Loucy (cell line): Measurements from ENCODE around the gene TBC1D1.

Source experiments
- H2AFZ ChIP-seq: fragments of 200-600 bp; sonication (generic); 2 replicates; pipeline ENCODE4 v1.6.0; 2016; ENCODE audit warnings: antibody characterized with exemption, mild to moderate bottlenecking, low read length, moderate library complexity
- H3F3A ChIP-seq: fragments of 200-600 bp; 2 replicates; pipeline ENCODE4 v1.6.0; 2016; ENCODE audit warnings: antibody characterized with exemption, low read depth, mild to moderate bottlenecking
- H3K27me3 ChIP-seq: fragments of 200-600 bp; sonication (generic); 2 replicates; pipeline ENCODE4 v1.6.1; 2014; ENCODE audit warnings: low read length, mild to moderate bottlenecking; ENCODE audit not compliant: insufficient read depth, poor library complexity, severe bottlenecking
- H3K36me3 ChIP-seq: fragments of 200-600 bp; sonication (generic); 2 replicates; pipeline ENCODE4 v1.6.1; 2016; ENCODE audit warnings: low read length; ENCODE audit not compliant: insufficient read depth
- H3K4me1 ChIP-seq: fragments of 200-600 bp; sonication (generic); 2 replicates; pipeline ENCODE4 v1.5.1; 2014; ENCODE audit warnings: low read length, mild to moderate bottlenecking; ENCODE audit not compliant: insufficient read depth, poor library complexity, severe bottlenecking
- H3K4me2 ChIP-seq: fragments of 200-600 bp; sonication (generic); 2 replicates; pipeline ENCODE4 v1.6.0; 2014; ENCODE audit warnings: antibody characterized with exemption, low read length, low read depth, mild to moderate bottlenecking; ENCODE audit not compliant: poor library complexity, severe bottlenecking
- H3K4me3 ChIP-seq: fragments of 200-600 bp; sonication (generic); 2 replicates; pipeline ENCODE4 v1.5.1; 2014; ENCODE audit warnings: low read length, mild to moderate bottlenecking, mixed read lengths; ENCODE audit not compliant: poor library complexity, severe bottlenecking
- H3K79me2 ChIP-seq: fragments of 200-600 bp; sonication (generic); 2 replicates; pipeline ENCODE4 v1.6.1; 2014; ENCODE audit warnings: low read length; ENCODE audit not compliant: insufficient read depth
- H3K9ac ChIP-seq: fragments of 200-600 bp; sonication (generic); 2 replicates; pipeline ENCODE4 v1.6.0; 2014; ENCODE audit warnings: mild to moderate bottlenecking, low read depth, low read length, moderate library complexity; ENCODE audit not compliant: poor library complexity, severe bottlenecking
- H3K9me2 ChIP-seq: fragments of 200-600 bp; sonication (generic); replicated peaks from 2 replicates; pipeline ENCODE4 v1.6.1; 2016; ENCODE audit warnings: low read depth, low read length, mixed read lengths
- H3K9me3 ChIP-seq: fragments of 200-600 bp; sonication (generic); 2 replicates; pipeline ENCODE4 v1.6.1; 2014; ENCODE audit warnings: mild to moderate bottlenecking, antibody characterized with exemption, low read length, low read depth; ENCODE audit not compliant: insufficient read depth
- H4K20me1 ChIP-seq: fragments of 200-600 bp; sonication (generic); 2 replicates; pipeline ENCODE4 v1.6.0; 2014; ENCODE audit warnings: antibody characterized with exemption, low read length, mild to moderate bottlenecking; ENCODE audit not compliant: insufficient read depth, poor library complexity, severe bottlenecking
- CTCF ChIP-seq: fragments of 200-600 bp; sonication (generic); conservative IDR thresholded peaks from 2 replicates; pipeline ENCODE4 v1.5.1; 2014; ENCODE audit warnings: mild to moderate bottlenecking, antibody characterized with exemption, low read length
- EZH2phosphoT487 ChIP-seq: fragments of 200-600 bp; IDR thresholded peaks from 2 replicates; pipeline ENCODE4 v1.6.1; 2018; ENCODE audit warnings: antibody characterized with exemption, mild to moderate bottlenecking, moderate library complexity, borderline replicate concordance

TBC1D1 gene

GRCh38 chr4:38135201-38135600 lies 244.3 kb downstream of the TBC1D1 start:
- H3K36me3 ChIP-seq = peaks cover 20% of the 10 kb centered on the region; the same call in 1 of the 2 replicates
- H3K9me2 ChIP-seq = no peaks in the 10 kb centered on the region
- no peaks in the 10 kb centered on the region for H3F3A ChIP-seq
- H3K27me3 ChIP-seq = no peaks in the 10 kb centered on the region
- H3K79me2 ChIP-seq = no peaks in the 10 kb centered on the region
- H4K20me1 ChIP-seq = no peaks in the 10 kb centered on the region
- no peaks in the 10 kb centered on the region for H3K4me1 ChIP-seq
- no peak overlapping the region for H3K4me3 ChIP-seq
- H3K9me3 ChIP-seq = no peaks in the 10 kb centered on the region
- no peak overlapping the region for H3K9ac ChIP-seq
- no peak overlapping the region for H2AFZ ChIP-seq
- no peak overlapping the region for H3K4me2 ChIP-seq
- no peak for TF ChIP-seq EZH2phosphoT487

- Histone ChIP-seq H2AFZ (no peak overlapping the region), H3K27me3 (no peaks in the 10 kb centered on the region), H3K36me3 (peaks cover 20% of the 10 kb centered on the region; the same call in 1 of the 2 replicates)
Observed at GRCh38 chr4:38136604-38137003, 245.7 kb downstream of the TBC1D1 start.

GRCh38 chr4:38137080-38137479 lies 246.2 kb downstream of the TBC1D1 start:
- no peaks in the 10 kb centered on the region for H4K20me1 ChIP-seq
- H3K79me2 ChIP-seq = no peaks in the 10 kb centered on the region
- no peak overlapping the region for H3K9ac ChIP-seq
- H2AFZ ChIP-seq = no peak overlapping the region
- H3K4me1 ChIP-seq = no peaks in the 10 kb centered on the region
- no peaks in the 10 kb centered on the region for H3K9me3 ChIP-seq
- no peaks in the 10 kb centered on the region for H3K9me2 ChIP-seq
- no peaks in the 10 kb centered on the region for H3F3A ChIP-seq
- no peak for TF ChIP-seq CTCF
- no peak for TF ChIP-seq EZH2phosphoT487
- peaks cover 20% of the 10 kb centered on the region; the same call in 1 of the 2 replicates for H3K36me3 ChIP-seq
- H3K4me3 ChIP-seq = no peak overlapping the region
- H3K27me3 ChIP-seq = no peaks in the 10 kb centered on the region
- H3K4me2 ChIP-seq = no peak overlapping the region

More at GRCh38 chr4:38136604-38137003, 245.7 kb downstream of the TBC1D1 start:
- no peaks in the 10 kb centered on the region for H3F3A ChIP-seq
- no peaks in the 10 kb centered on the region for H3K79me2 ChIP-seq
- no peak overlapping the region for H3K4me2 ChIP-seq
- no peaks in the 10 kb centered on the region for H4K20me1 ChIP-seq
- no peaks in the 10 kb centered on the region for H3K9me2 ChIP-seq
- no peak for TF ChIP-seq CTCF
- H3K4me1 ChIP-seq = no peaks in the 10 kb centered on the region
- H3K9me3 ChIP-seq = no peaks in the 10 kb centered on the region
- no peak overlapping the region for H3K4me3 ChIP-seq
- no peak overlapping the region for H3K9ac ChIP-seq

GRCh38 chr4:38138363-38138762 lies 247.5 kb downstream of the TBC1D1 start:
- Histone ChIP-seq H3K4me3 (no peak overlapping the region), H3K9me3 (no peaks in the 10 kb centered on the region), H3K4me1 (no peaks in the 10 kb centered on the region), H3K4me2 (no peak overlapping the region), H3K79me2 (no peaks in the 10 kb centered on the region), H3K9ac (no peak overlapping the region), H3F3A (no peaks in the 10 kb centered on the region), H3K36me3 (peaks cover 16% of the 10 kb centered on the region; the same call in 1 of the 2 replicates), H3K9me2 (no peaks in the 10 kb centered on the region), H3K27me3 (no peaks in the 10 kb centered on the region), H2AFZ (no peak overlapping the region), H4K20me1 (no peaks in the 10 kb centered on the region)
- no peak for TF ChIP-seq CTCF
- TF ChIP-seq EZH2phosphoT487 = no peak
